SU-DHL-6 (cell line): ENCODE data around the gene GRIK2.
"Not testable (repeated sequence)": the region's sequence is repeated elsewhere in the genome, so short reads cannot be mapped to it uniquely, and the experiment has no call there.

Experiments
- H2AFZ ChIP-seq: fragments of 200-600 bp; sonication (generic); 2 replicates; pipeline ENCODE4 v1.6.1; 2014; ENCODE audit warnings: low read depth, mild to moderate bottlenecking, moderate library complexity, mixed read lengths, antibody characterized with exemption, low read length; ENCODE audit not compliant: severe bottlenecking
- H3F3A ChIP-seq: fragments of 200-600 bp; shearing (Covaris generic); 2 replicates; pipeline ENCODE4 v1.6.0; 2016; ENCODE audit warnings: antibody characterized with exemption, mild to moderate bottlenecking; ENCODE audit not compliant: insufficient read depth
- H3K27ac ChIP-seq: fragments of 200-600 bp; sonication (generic); 2 replicates; pipeline ENCODE4 v1.5.1; 2016; ENCODE audit warnings: low read depth, mild to moderate bottlenecking, low read length, moderate library complexity, mixed read lengths
- H3K27me3 ChIP-seq: fragments of 200-600 bp; sonication (generic), shearing (Covaris generic); 2 replicates; pipeline ENCODE4 v1.6.0; 2014; ENCODE audit warnings: mild to moderate bottlenecking, low read length
- H3K36me3 ChIP-seq: fragments of 200-600 bp; sonication (generic); 2 replicates; pipeline ENCODE4 v1.6.1; 2014; ENCODE audit warnings: mild to moderate bottlenecking, low read length, mixed read lengths
- H3K4me2 ChIP-seq: fragments of 300-600, 200-600 bp; shearing (Covaris generic), sonication (generic); 2 replicates; pipeline ENCODE4 v1.6.0; 2014; ENCODE audit warnings: low read length, low read depth, mild to moderate bottlenecking; ENCODE audit not compliant: poor library complexity, severe bottlenecking
- H3K4me3 ChIP-seq: fragments of 200-600 bp; sonication (generic); 2 replicates; pipeline ENCODE4 v1.5.1; 2014; ENCODE audit warnings: antibody characterized with exemption, low read length, mild to moderate bottlenecking, mixed read lengths; ENCODE audit not compliant: insufficient read depth, poor library complexity, severe bottlenecking
- H3K79me2 ChIP-seq: fragments of 200-600 bp; sonication (generic); 2 replicates; pipeline ENCODE4 v1.6.1; 2014; ENCODE audit warnings: mild to moderate bottlenecking, low read length, moderate library complexity; ENCODE audit not compliant: insufficient read depth
- H3K9ac ChIP-seq: fragments of 200-600 bp; sonication (generic); 2 replicates; pipeline ENCODE4 v1.7.0; 2014; ENCODE audit warnings: mild to moderate bottlenecking, low read length
- H3K9me2 ChIP-seq: fragments of 200-600 bp; sonication (generic); replicated peaks from 2 replicates; pipeline ENCODE4 v1.6.1; 2014; ENCODE audit warnings: low read length; ENCODE audit not compliant: insufficient read depth
- H3K9me3 ChIP-seq: fragments of 200-600 bp; sonication (generic); 2 replicates; pipeline ENCODE4 v1.6.1; 2014; ENCODE audit warnings: low read length, mixed read lengths; ENCODE audit not compliant: insufficient read depth
- H4K20me1 ChIP-seq: fragments of 200-600 bp; sonication (generic); 2 replicates; pipeline ENCODE4 v1.6.1; 2014; ENCODE audit warnings: low read depth, mild to moderate bottlenecking, antibody characterized with exemption, low read length, moderate library complexity, mixed read lengths
- EZH2phosphoT487 ChIP-seq: fragments of 200-600 bp; sonication (generic), shearing (Covaris generic); conservative IDR thresholded peaks from 2 replicates; pipeline ENCODE4 v1.6.1; 2018; ENCODE audit warnings: mild to moderate bottlenecking, antibody characterized with exemption, low read length, moderate library complexity, mixed read lengths
- TF ChIP-seq, protein P1 (sequence below): fragments of 200-600 bp; sonication (generic); IDR thresholded peaks from one replicate; pipeline ENCODE4 v1.5.1; 2017; ENCODE audit warnings: antibody characterized with exemption, mild to moderate bottlenecking, low read length, moderate library complexity; ENCODE audit not compliant: insufficient read depth, poor library complexity, severe bottlenecking

The GRIK2 gene

DNA sequence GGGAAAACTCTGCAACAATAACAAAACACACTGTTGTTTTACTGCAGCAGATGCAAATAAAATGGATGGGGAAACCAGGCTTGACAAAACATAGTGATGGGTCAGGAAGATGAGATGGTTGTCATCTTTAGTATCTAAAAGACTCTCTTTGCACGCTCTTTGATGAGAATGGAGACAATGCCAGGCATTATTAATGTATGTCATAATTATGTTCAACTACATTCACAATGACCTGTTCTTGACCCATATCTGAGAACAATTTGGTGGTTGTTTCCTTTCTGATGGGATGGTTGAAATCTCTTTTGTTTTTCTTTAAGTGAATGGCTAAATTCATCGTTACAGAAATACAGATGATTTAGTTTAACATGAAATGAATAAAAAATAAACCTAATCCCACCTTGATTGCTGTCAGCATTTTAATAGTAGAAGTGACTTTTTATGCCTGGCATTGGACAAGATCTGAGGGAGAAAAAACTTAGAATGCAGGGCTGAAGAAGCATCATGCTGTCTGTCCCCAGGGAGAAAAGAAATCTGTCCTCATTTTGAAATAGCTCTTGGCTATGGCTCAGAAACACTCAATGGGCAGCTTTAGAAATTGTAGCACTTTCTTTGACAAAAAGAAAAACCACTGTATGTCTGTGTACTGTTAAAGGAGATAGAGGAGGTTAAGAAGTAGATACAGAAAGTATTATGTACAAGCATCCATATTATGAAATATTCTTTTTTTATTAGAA is 12.4 kb upstream of the GRIK2 start:
- no peaks in the 10 kb centered on the region for H3K9me3 ChIP-seq
- no peak for TF ChIP-seq EZH2phosphoT487
- TF ChIP-seq, protein P1, sequence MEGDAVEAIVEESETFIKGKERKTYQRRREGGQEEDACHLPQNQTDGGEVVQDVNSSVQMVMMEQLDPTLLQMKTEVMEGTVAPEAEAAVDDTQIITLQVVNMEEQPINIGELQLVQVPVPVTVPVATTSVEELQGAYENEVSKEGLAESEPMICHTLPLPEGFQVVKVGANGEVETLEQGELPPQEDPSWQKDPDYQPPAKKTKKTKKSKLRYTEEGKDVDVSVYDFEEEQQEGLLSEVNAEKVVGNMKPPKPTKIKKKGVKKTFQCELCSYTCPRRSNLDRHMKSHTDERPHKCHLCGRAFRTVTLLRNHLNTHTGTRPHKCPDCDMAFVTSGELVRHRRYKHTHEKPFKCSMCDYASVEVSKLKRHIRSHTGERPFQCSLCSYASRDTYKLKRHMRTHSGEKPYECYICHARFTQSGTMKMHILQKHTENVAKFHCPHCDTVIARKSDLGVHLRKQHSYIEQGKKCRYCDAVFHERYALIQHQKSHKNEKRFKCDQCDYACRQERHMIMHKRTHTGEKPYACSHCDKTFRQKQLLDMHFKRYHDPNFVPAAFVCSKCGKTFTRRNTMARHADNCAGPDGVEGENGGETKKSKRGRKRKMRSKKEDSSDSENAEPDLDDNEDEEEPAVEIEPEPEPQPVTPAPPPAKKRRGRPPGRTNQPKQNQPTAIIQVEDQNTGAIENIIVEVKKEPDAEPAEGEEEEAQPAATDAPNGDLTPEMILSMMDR: no peak
- no peak overlapping the region for H3K9ac ChIP-seq
- no peaks in the 10 kb centered on the region for H3K27me3 ChIP-seq
- H3K79me2 ChIP-seq: no peaks in the 10 kb centered on the region
- no peak overlapping the region for H3K4me2 ChIP-seq
- H3K27ac ChIP-seq: no peak overlapping the region
- H3K36me3 ChIP-seq: no peaks in the 10 kb centered on the region
- H3K9me2 ChIP-seq: no peaks in the 10 kb centered on the region
- no peaks in the 10 kb centered on the region for H3F3A ChIP-seq
- H2AFZ ChIP-seq: no peak overlapping the region
- H3K4me3 ChIP-seq: no peak overlapping the region
- H4K20me1 ChIP-seq: no peaks in the 10 kb centered on the region

DNA sequence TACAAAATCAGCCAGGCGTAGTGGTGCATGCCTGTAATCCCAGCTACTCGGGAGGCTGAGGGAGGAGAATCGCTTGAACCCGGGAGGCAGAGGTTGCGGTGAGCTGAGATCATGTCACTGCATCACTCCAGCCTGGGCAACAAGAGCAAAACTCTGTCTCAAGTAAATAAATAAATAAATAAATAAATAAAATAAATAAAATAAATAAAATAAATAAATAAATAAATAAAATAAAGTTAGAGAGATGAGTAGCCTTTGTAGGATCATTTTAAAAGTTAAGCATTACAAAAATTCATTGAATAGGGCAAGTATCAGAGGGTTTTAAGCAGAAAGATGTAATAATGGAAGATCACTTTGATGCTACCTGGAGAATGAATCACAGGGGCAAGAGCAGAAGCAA is 9.8 kb upstream of the GRIK2 start:
- not testable (repeated sequence) for H4K20me1 ChIP-seq, H3K4me3 ChIP-seq, H3K9me2 ChIP-seq, H3K36me3 ChIP-seq, H3K79me2 ChIP-seq, H3K9ac ChIP-seq, H2AFZ ChIP-seq, H3K9me3 ChIP-seq, H3K27me3 ChIP-seq, H3K4me2 ChIP-seq, H3K27ac ChIP-seq, H3F3A ChIP-seq

DNA sequence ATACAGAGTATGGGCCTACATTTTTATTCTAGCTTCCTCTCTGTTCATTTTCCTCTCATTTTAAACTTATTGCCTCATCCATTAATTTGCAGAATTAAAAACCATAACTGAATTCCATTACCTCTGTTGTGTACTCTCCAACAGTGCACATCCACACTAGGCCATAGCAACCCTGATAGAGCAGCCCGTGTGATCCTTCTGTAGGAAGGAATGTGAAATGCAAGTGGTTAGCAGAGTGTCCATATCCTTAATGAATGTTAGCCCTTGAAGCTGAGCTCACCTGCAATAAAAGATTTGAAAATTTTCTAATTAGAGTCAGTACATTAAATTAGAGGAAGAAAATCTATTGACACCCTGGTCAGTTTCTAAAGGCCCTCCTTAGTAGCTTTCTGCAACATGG is 6.5 kb upstream of the GRIK2 start:
- TF ChIP-seq, protein P1: no peak
- no peak for TF ChIP-seq EZH2phosphoT487
- no peaks in the 10 kb centered on the region for H3F3A ChIP-seq
- no peaks in the 10 kb centered on the region for H3K9me2 ChIP-seq
- no peak overlapping the region for H3K27ac ChIP-seq
- H3K4me3 ChIP-seq: no peak overlapping the region
- no peaks in the 10 kb centered on the region for H3K27me3 ChIP-seq
- H3K36me3 ChIP-seq: no peaks in the 10 kb centered on the region
- H3K9ac ChIP-seq: no peak overlapping the region
- H3K79me2 ChIP-seq: no peaks in the 10 kb centered on the region
- H2AFZ ChIP-seq: no peak overlapping the region
- H3K9me3 ChIP-seq: no peaks in the 10 kb centered on the region
- no peak overlapping the region for H3K4me2 ChIP-seq
- H4K20me1 ChIP-seq: no peaks in the 10 kb centered on the region

DNA sequence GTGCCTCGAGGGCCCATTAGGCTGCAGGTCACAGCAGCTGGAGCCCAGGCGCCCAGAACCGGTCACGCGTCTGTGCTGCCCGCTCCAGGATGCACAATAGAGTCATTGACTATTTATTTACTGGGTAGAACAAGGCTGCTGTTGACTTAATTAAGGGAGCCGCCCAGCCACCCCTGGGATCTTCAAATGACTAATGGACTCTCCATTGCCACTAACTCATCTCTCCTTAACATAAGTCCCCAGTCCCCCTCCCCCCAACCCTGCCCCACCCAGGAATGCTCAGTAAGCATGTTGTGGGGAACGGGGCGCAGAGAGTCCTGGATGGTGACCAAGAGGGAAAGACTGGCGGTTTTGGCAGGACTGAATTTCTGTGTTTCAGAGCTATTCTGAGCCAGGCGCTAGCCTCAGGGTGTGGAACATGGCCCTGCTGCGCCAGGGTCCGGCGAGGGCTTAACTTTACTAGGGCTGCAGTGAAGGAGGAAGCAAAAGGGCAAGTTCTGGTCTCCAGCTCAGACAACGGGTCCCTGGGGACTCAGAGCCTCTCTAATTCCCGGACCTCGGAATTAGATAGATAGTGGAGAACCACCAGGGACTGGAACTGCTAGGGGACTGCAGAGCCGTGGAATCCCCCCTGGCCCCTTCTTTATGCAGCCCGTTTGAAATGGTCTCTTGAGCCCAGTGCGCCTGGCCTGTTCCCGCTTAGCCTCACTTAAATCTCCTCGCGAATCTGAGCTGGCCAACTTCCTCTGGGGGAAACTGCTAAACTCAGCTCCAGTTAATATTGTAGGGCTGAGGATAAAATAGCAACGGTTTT is 1.5 kb upstream of the GRIK2 start:
- Histone ChIP-seq H3K27ac (no peak overlapping the region), H3K9me2 (no peaks in the 10 kb centered on the region), H2AFZ (no peak overlapping the region), H3K79me2 (no peaks in the 10 kb centered on the region), H3F3A (no peaks in the 10 kb centered on the region), H3K9ac (no peak overlapping the region), H3K27me3 (no peaks in the 10 kb centered on the region), H4K20me1 (no peaks in the 10 kb centered on the region), H3K36me3 (no peaks in the 10 kb centered on the region), H3K4me2 (no peak overlapping the region), H3K4me3 (no peak overlapping the region), H3K9me3 (no peaks in the 10 kb centered on the region)
- no peak for TF ChIP-seq EZH2phosphoT487
- TF ChIP-seq, protein P1: no peak
